GM18505 (cell line): ENCODE results near the gene OGDH.
"Not testable (repeated sequence)": the region's sequence is repeated elsewhere in the genome, so short reads cannot be mapped to it uniquely, and the experiment has no call there.

ENCODE experiments used
- ATAC-seq: cut with Tn5 transposase; IDR thresholded peaks from one replicate; pipeline ENCODE4 v1.9.1; 2021; ENCODE audit not compliant: unreplicated experiment
- POLR2A ChIP-seq: IDR thresholded peaks from 4 replicates; pipeline ENCODE4 v1.6.1; 2011; ENCODE audit warnings: borderline replicate concordance; ENCODE audit not compliant: insufficient read depth, insufficient read length; ENCODE audit errors: extremely low read depth

The OGDH gene

DNA sequence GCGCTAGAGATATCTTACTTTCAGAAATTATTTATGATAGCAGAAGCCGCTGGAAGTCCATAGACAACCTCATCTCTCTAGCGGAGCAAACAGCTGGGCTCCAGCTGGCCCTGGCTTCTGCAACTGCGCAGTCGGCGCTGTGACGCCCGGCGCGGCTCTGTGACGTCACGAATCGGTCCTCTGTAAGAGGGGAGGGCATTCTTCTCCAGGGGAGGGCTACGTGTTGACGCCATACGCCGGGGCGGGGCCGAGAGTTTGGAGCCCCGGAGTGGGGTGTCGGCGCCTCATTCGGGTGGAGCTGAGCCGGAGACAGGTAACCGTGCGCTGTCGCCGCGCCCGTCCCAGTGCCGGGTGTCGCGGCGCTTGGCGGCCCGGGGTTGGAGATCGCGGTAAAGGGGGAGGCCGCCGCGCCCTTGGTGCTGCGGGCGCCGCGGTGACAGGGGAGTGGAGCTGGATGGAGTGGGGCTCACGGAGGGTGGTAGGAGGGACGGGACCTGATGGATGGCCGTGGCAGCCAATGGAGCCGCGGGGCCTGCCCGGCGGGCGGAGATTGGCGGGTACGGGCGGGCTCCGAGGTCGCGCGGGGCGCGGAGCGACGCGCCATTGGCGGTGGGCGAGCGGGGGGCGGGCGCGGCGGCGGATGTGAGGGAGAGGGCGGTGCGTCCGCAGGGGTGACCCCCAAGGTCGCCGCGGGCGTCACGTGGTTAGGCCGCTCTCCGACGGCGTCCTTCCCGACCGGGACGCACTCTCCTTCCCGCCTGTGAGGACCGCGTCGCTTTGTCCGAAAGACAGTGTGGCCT, at the start of gene OGDH:
OGDH (plus strand) TSS at position 287 of the 800 bp plus-strand sequence. CDS start 17,717 bp downstream, outside the sequence.
- peak; percentile 96 for TF ChIP-seq POLR2A
- ATAC-seq = peak; percentile 93

DNA sequence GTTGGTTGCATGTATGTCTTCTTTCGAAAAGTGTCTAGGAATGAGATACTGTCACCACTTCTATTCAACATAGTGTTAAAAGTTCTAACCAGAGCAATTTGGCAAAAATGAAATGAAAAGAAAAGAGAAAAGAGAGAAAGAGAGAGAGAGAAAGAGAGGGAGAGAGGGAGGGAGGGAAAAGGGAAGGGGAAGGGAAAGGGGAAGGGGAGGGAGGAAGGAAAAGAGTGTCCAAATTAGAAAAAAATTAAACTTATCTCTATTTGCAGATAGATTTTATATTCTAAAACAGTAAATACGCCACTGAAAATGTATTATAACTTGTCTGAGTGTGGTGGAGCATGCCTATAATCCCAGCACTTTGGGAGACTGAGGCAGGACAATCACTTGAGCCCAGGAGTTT, 48.9 kb upstream of the OGDH start:
- no peak for TF ChIP-seq POLR2A
- no peak for ATAC-seq

DNA sequence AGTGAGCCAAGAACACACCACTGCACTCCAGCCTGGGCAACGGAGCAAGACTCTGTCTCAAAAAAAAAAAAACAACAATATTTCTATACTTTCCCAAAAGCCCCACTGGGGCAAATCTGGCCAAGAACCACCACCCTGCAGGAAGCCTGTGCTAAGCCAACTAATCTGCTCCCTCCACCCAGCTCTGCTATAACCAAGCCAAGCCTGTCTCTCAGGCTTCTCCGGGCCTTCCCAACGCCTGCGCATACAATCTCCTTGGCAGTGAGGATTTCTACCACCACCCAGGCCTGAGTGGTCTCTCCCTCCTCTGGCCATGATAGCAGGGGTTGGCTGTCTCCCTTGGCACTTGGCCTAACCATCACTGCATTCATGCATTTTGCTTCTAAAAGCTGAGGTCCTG, 46.9 kb upstream of the OGDH start:
- no peak for TF ChIP-seq POLR2A
- no peak for ATAC-seq

DNA sequence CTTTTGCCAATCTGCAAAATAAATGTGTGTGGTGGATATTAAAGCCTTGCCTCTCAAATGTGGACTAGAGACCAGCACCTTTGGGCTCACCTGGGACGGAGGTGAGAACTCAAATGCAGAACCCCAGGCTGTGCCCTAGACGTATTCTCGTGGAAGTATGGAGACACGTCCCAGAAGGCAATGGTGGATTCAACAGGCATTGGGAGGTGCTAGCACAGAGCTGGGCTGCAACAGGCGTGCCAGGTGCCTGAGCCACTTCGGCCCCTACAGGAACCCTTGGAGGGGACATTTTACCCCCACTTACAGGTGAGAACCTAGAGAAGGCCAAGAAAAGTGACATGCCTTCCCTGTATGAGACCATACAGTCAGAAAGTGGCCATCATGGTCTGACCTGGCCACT, 44.9 kb upstream of the OGDH start:
- no peak for TF ChIP-seq POLR2A
- no peak for ATAC-seq

DNA sequence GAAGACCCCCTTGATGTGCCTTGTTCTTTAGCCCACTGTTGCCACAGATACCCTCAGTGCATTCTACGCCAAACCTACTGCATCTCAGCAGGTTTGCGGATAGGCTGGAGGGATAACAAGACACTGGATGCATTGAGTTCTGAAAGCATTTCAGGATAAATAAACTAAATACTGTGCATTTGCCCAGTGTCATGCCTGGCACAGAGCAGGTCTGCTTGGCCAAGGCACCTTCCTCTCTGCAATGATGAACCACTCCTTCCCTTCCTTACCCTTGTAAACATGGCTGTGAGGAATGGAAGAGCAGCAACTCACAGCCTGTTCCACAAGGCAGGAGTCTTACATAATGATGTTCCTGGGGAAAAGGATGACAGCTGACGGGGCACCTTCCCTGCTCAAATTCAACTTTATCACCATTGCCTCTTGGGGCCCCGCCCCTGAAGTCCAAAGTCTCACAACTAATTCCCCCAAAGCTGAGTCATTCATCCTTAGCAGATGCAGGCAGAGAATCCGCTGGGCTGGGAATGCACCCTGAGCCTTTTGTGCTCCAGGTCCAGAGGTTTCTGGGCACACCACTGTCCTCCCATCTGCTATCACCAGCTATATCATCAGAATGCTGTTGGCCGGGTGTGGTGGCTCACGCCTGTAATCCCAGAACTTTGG, 44.3 kb upstream of the OGDH start:
- TF ChIP-seq POLR2A = no peak
- ATAC-seq = no peak

DNA sequence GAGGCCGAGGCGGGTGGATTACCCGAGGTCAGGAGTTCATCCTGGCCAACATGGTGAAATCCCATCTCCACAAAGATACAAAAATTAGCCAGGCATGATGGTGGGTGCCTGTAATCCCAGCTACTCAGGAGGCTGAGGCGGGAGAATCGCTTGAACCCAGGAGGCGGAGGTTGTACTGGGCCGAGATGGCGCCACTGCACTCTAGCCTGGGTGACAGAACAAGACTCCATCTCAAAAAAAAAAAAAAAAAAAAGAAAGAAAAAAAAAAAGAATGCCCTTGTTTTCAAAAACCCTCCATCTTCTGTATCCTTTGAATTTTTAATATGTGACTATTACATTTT, 43.8 kb upstream of the OGDH start:
- ATAC-seq = not testable (repeated sequence)

DNA sequence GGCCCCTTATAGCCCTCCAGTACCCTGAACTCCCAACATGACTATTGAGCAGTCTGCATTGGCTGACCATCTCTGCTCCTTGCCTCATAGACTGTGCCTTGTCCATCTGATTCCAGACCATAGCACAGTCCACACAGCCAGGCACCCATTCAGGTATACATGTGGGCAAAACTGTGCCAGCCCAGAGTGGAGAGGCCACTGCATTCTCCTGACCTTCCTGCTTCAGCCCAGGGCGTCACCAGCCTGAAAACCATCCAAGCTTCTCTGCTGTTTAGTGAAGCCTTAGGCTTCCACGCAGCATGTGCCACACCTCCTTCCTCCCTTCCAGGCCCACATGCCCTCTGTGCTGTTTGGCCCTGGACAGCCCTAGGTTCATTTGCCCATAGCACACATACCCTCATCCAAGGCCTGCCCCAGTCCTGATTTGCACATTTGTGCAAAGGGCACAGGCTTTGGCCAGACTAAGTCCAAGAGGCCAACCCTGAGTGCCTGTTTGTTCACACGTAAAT, 43.2 kb upstream of the OGDH start:
- no peak for ATAC-seq
- TF ChIP-seq POLR2A = no peak

DNA sequence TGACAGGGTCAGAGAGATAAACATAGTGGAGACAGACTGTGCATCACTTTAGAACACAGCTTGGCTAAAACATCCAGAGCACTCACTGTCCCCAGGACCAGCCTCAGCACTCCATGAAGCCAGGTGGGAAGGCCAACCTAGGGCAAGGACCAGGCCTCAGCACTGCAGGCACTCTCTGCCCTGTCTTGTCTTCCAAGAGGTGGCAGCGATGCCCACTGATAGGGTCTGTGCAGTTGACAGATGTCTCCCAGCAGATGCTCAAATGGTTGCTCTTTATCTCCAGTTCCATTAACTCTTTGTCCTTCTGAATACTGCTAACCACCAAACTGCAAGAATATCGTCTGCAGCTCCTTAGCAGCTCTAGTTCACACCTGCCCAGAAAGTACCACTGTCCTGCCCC, 41.8 kb upstream of the OGDH start:
- ATAC-seq = no peak
- no peak for TF ChIP-seq POLR2A

DNA sequence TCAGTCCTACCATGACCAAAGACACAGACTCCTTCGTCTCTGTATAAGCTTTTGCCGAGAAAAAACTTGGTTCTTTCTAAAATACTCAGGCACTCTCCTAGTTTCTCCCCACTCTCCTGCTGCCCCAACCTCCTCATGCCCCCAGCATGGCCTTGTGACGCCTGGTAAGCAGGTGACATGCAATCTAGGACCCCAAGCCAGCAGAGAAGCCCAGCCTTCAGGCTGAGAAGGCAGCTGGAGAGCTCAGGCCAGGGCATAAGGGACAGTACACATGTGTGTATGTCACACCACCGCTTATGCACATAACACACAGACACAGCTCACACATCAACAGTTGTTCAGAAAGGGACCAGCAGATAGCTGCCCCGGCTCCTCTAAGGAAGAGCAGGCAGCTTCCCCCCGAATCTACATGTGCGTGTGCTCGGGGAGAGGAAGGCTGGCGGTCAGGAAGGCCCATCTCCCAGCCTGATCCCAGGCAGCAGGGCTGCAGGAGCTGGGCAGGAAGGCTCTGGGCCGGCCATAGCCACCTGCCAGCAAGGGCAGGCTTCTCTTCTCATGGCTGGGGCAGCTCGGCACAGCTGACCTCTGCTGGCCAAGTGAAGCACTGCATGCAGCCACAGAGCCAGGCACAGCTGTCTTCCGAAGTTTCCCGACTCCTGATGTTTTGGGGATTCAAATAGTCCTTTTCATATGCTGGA, 41.2 kb upstream of the OGDH start:
- no peak for TF ChIP-seq POLR2A
- ATAC-seq = peak; percentile 57

DNA sequence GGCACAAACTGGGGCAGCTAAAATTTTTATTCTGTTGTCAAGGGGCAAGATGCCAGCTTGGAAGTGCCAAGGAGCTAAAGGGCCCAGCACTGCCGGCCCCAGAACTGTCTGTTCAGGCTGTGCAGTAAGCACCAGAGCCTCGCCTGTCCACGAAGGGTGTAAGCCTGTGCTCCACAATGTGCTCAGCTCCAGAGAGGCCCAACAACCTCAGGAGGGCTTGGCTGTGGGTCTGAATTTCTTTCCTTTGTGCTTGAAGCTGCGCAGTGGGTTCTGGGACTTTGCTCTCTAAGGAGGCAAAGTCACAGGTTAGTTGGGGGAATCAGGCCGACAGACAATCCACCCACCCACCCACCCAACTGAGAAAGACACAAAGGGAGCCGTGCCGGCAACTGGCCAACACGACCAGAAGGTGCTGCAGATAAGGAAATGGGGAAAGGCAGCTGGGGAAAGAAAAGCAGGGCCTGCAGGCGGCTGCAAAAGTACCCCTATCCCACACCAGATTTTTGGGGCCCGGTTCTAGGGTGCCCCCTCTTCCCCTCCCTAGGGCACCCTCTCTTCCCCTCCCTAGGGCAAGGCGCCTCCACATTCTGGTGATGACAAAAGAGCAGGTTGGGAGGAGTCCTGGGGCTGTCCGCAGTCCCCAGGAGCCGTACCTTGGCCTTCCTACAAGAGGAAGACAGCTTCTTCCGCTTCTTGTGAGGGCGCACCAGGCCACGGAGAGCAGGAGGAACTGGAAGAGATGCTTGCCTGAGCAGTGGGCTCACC, 40.5 kb upstream of the OGDH start:
- ATAC-seq = peak; percentile 15

DNA sequence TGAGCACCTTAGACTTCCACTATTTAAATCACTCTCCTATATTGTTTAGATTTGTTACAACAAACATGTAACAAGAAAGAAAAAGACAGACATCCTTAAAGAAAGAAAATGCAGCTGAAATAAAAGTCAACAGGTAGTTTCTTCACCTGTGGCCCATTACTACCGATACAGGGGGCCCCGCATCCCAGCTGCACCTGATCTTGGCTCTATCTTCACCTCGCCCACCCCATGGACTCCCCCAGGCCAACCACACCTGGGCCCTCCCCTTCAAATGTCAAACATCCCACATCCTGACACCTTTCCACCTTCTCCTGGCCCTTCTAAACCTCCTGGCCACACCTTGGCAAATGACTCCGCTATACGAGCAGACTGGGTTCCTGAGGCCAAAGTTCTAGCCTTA, 39.7 kb upstream of the OGDH start:
- no peak for TF ChIP-seq POLR2A
- no peak for ATAC-seq

More for the DNA sequence above, 40.5 kb upstream of the OGDH start:
- TF ChIP-seq POLR2A = no peak

DNA sequence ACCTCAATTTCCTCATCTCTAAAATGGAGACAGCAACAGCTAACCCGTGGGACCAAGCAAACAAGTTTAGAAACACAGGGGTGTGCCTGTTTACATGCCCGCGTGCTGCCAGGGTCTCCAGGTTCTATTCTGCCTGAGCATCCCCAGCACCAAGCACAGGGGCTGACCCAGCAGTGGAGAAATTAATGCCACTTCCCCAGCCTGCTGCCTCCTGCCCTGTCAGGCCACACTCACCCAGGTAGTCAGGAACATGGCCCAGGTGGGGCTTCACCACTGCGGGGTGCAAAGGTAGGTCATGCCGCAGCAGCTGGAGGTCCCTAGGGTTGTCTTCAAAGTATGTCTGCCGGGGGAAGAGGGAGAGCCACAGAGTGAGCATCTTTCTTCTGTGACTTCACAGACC, 38.5 kb upstream of the OGDH start:
- no peak for ATAC-seq
- no peak for TF ChIP-seq POLR2A
